IMR-90 (cell line): ENCODE results near the gene SH3BP2. TPM values are rescaled to one million over a fixed set of nuclear protein-coding genes. Genes with fewer than 3 reads are reported as not detected.

Source experiments
- ATAC-seq: fragments of 200-7000 bp; cut with Tn5 transposase; 2 replicates; pipeline ENCODE4 v1.9.1; 2020; ENCODE audit warnings: low read depth, mild to moderate bottlenecking, moderate library complexity
- BruUV-seq: library from RNA; stranded (reverse); fragments of 400-500 nt; replicated peaks from 2 replicates; lab custom pipeline; 2021; lab: Mats Ljungman, UMichigan
- CTCF ChIA-PET: fragments of 300-600 bp; formaldehyde crosslinking; extraction: SDS; loops from one replicate; lab custom pipeline; 2021; ENCODE audit warnings: antibody characterized with exemption; lab: Yijun Ruan, JAX
- POLR2A ChIA-PET: fragments of 300-600 bp; sonication (Branson Sonifier 250); formaldehyde crosslinking; loops from one replicate; lab custom pipeline; 2022; ENCODE audit warnings: antibody characterized with exemption; ENCODE audit not compliant: unreplicated experiment; lab: Charles Lee
- DNase-seq: peaks from one replicate; pipeline ENCODE4 v3.0.0; 2013
- H2AFZ ChIP-seq: replicated peaks from 2 replicates; pipeline ENCODE3; 2013; ENCODE audit warnings: low read length, mild to moderate bottlenecking; ENCODE audit not compliant: poor library complexity
- H2AK5ac ChIP-seq: 2 replicates; pipeline ENCODE4 v1.6.1; 2013; ENCODE audit warnings: low read depth, low read length, inconsistent platforms
- H2AK9ac ChIP-seq: replicated peaks from 2 replicates; pipeline ENCODE3; 2013; ENCODE audit warnings: mild to moderate bottlenecking, low read depth, low read length, moderate library complexity; ENCODE audit not compliant: poor library complexity
- H2BK120ac ChIP-seq: 2 replicates; pipeline ENCODE4 v1.6.1; 2013; ENCODE audit warnings: low read depth, low read length, inconsistent platforms
- H2BK15ac ChIP-seq: 3 replicates; pipeline ENCODE4 v1.6.1; 2013; ENCODE audit warnings: low read depth, low read length, inconsistent platforms
- H2BK20ac ChIP-seq: 2 replicates; pipeline ENCODE4 v1.6.1; 2013; ENCODE audit warnings: low read depth, mild to moderate bottlenecking, inconsistent platforms, low read length, moderate library complexity
- H2BK5ac ChIP-seq: 2 replicates; pipeline ENCODE4 v1.6.1; 2013; ENCODE audit warnings: mild to moderate bottlenecking, low read depth, low read length, inconsistent platforms; ENCODE audit not compliant: poor library complexity, severe bottlenecking
- H3K14ac ChIP-seq: replicated peaks from 2 replicates; pipeline ENCODE4 v1.6.1; 2013; ENCODE audit warnings: low read depth, low read length, inconsistent platforms
- H3K18ac ChIP-seq: 2 replicates; pipeline ENCODE4 v1.6.1; 2013; ENCODE audit warnings: low read depth, low read length, control low read depth
- H3K23ac ChIP-seq: 2 replicates; pipeline ENCODE4 v1.6.1; 2013; ENCODE audit warnings: low read depth, low read length, inconsistent platforms
- H3K27ac ChIP-seq: 2 replicates; pipeline ENCODE4 v1.5.1; 2013; ENCODE audit warnings: mild to moderate bottlenecking, control low read depth, low read length; ENCODE audit not compliant: insufficient read depth
- H3K27me3 ChIP-seq: 2 replicates; pipeline ENCODE4 v1.6.1; 2013; ENCODE audit warnings: low read length; ENCODE audit not compliant: control insufficient read depth, insufficient read depth
- H3K36me3 ChIP-seq: 2 replicates; pipeline ENCODE4 v1.6.1; 2013; ENCODE audit warnings: low read length, mixed read lengths; ENCODE audit not compliant: control insufficient read depth, insufficient read depth
- H3K4ac ChIP-seq: 2 replicates; pipeline ENCODE4 v1.6.1; 2013; ENCODE audit warnings: low read depth, low read length, inconsistent platforms
- H3K4me1 ChIP-seq: 2 replicates; pipeline ENCODE4 v1.6.1; 2013; ENCODE audit warnings: low read length, mixed read lengths; ENCODE audit not compliant: control insufficient read depth, insufficient read depth
- H3K4me2 ChIP-seq: 2 replicates; pipeline ENCODE4 v1.6.1; 2013; ENCODE audit warnings: low read depth, mild to moderate bottlenecking, control low read depth, low read length, moderate library complexity
- H3K4me3 ChIP-seq: 2 replicates; pipeline ENCODE4 v1.5.1; 2013; ENCODE audit warnings: low read depth, mild to moderate bottlenecking, control low read depth, low read length, moderate library complexity; ENCODE audit not compliant: insufficient read depth
- H3K56ac ChIP-seq: 2 replicates; pipeline ENCODE4 v1.6.1; 2013; ENCODE audit warnings: low read length, inconsistent platforms; ENCODE audit not compliant: insufficient read depth; ENCODE audit errors: extremely low read depth
- H3K79me1 ChIP-seq, 2 experiments: 2 replicates each; pipeline ENCODE4 v1.6.1; 2013; ENCODE audit warnings: low read length in 2 of 2, inconsistent platforms in 1 of 2, low read depth in 1 of 2
- H3K9ac ChIP-seq: 2 replicates; pipeline ENCODE4 v1.6.1; 2013; ENCODE audit warnings: low read depth, low read length, control low read depth
- H3K9me1 ChIP-seq: 2 replicates; pipeline ENCODE4 v1.6.1; 2013; ENCODE audit warnings: low read length, inconsistent platforms; ENCODE audit not compliant: insufficient read depth
- H3K9me3 ChIP-seq: 2 replicates; pipeline ENCODE4 v1.6.1; 2013; ENCODE audit warnings: low read length; ENCODE audit not compliant: control insufficient read depth, insufficient read depth
- H4K20me1 ChIP-seq: 2 replicates; pipeline ENCODE4 v1.6.1; 2013; ENCODE audit warnings: low read length, inconsistent platforms; ENCODE audit not compliant: insufficient read depth
- H4K5ac ChIP-seq: 2 replicates; pipeline ENCODE4 v1.6.1; 2013; ENCODE audit warnings: mild to moderate bottlenecking, low read depth, low read length, control low read depth
- H4K8ac ChIP-seq, 2 experiments: 2 replicates each; pipeline ENCODE4 v1.6.1; 2013; ENCODE audit warnings: low read depth in 2 of 2, low read length in 2 of 2, control low read depth in 1 of 2, inconsistent platforms in 1 of 2
- H4K91ac ChIP-seq: 2 replicates; pipeline ENCODE4 v1.6.1; 2013; ENCODE audit warnings: low read depth, low read length, inconsistent platforms; ENCODE audit not compliant: insufficient read depth
- BHLHE40 ChIP-seq: fragments of 150-350 bp; IDR thresholded peaks from 2 replicates; pipeline ENCODE4 v1.6.1; 2016; ENCODE audit warnings: mild to moderate bottlenecking, low read depth, low read length
- CHD1 ChIP-seq: IDR thresholded peaks from 2 replicates; pipeline ENCODE4 v1.6.1; 2012; ENCODE audit warnings: low read depth, low read length, improper control_type of control experiment
- MXI1 ChIP-seq: IDR thresholded peaks from 2 replicates; pipeline ENCODE4 v1.6.1; 2012; ENCODE audit warnings: low read depth, mild to moderate bottlenecking, low read length, moderate library complexity, borderline replicate concordance
- POLR2A ChIP-seq: IDR thresholded peaks from 2 replicates; pipeline ENCODE4 v1.6.1; 2012; ENCODE audit warnings: mild to moderate bottlenecking, low read depth, low read length
- RAD21 ChIP-seq: IDR thresholded peaks from 2 replicates; pipeline ENCODE4 v1.6.1; 2012; ENCODE audit warnings: low read length, improper control_type of control experiment
- RCOR1 ChIP-seq: IDR thresholded peaks from 2 replicates; pipeline ENCODE4 v1.6.1; 2012; ENCODE audit warnings: mild to moderate bottlenecking, low read length, improper control_type of control experiment; ENCODE audit not compliant: insufficient replicate concordance
- RFX5 ChIP-seq: IDR thresholded peaks from 2 replicates; pipeline ENCODE4 v1.8.0; 2012; ENCODE audit warnings: low read depth, mild to moderate bottlenecking, low read length, moderate library complexity
- SMC3 ChIP-seq: fragments of 150-350 bp; IDR thresholded peaks from 2 replicates; pipeline ENCODE4 v1.6.1; 2016; ENCODE audit warnings: low read depth, mild to moderate bottlenecking, antibody characterized with exemption, low read length, moderate library complexity
- WGBS, 2 experiments: methylation state at CpG; one replicate each; pipeline versions ENCODE4 v1.1.5 to v1.1.7; 2013; ENCODE audit warnings: missing lambda C conversion rate in 2 of 2; ENCODE audit not compliant: insufficient read length in 1 of 2; ENCODE audit errors: extremely low coverage in 2 of 2; 5-methylcytosine and 5-hydroxymethylcytosine counted together
- dilution Hi-C: fragments of 300-500 bp; cut with HindIII; formaldehyde crosslinking; loops from one replicate; pipeline ENCODE4 v1.14.3; 2018; ENCODE audit warnings: low sequenced_read_pairs; ENCODE audit not compliant: unreplicated experiment
- in situ Hi-C: fragments of 300-500 bp; cut with MboI; formaldehyde crosslinking; loops from 3 replicates; pipeline ENCODE4 v1.14.3; 2019; ENCODE audit warnings: low sequenced_read_pairs, inconsistent platforms, mixed read lengths
- intact Hi-C: fragments of 100-400 bp; cut with micrococcal nuclease; formaldehyde crosslinking; loops from 2 replicates; pipeline ENCODE4 v1.10.0; 2022
- polyA plus RNA-seq, 3 experiments: library from polyadenylated mRNA; depleted of rRNA; stranded (reverse); fragments of >200 nt; gene quantifications; 2 replicates each; pipeline ENCODE4 v1.2.3, GENCODE V29; 2012; ENCODE audit warnings: low replicate concordance in 1 of 3
- total RNA-seq: library from RNA; depleted of rRNA; stranded (reverse); fragments of >200 nt; gene quantifications from 2 replicates; pipeline ENCODE4 v1.2.3, GENCODE V29; 2012
- TF ChIP-seq, protein P1 (sequence below): fragments of 150-350 bp; IDR thresholded peaks from 2 replicates; pipeline ENCODE4 v1.6.1; 2016; ENCODE audit warnings: low read depth, mild to moderate bottlenecking, low read length, moderate library complexity, borderline replicate concordance
- TF ChIP-seq, protein P2 (sequence below): conservative IDR thresholded peaks from 2 replicates; pipeline ENCODE4 v1.5.1; 2012; ENCODE audit warnings: mild to moderate bottlenecking, low read depth, low read length, improper control_type of control experiment

SH3BP2 gene
- total and polyA plus RNA-seq, 2 of the 4 experiments (the other 2 are of a cell fraction): 9.0 to 37.2 TPM

DNA sequence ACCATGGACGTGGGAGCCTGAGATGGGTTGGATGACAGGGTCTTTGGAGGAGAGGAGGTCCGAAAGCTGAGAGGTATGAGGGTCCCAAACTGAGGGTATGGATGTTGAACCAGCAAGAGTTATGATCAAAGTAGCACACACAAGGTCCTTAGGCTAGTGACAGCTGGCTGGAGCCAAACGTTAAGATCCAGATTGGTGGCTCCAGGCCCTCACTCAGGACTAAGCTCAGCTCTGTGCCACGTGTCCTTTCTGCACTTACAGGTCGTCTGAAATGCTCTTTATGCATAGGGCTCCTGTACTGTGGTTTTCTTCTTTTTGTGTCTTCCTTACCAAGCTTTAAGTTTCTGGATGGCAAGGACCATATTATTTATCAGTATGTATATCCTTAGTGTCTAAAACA, 86.1 kb downstream of the SH3BP2 start:
- WGBS, 2 experiments: 73% methylated on average over 2 of the region's 5 CpGs; no CpG with 5 or more reads in 1 of the 2 experiments
- dilution Hi-C loops: no loop called here
- H4K5ac ChIP-seq: no peak overlapping the region
- no peak overlapping the region for H3K56ac ChIP-seq
- no peak overlapping the region for H3K4me3 ChIP-seq
- POLR2A ChIA-PET: no interaction called here
- H3K79me1 ChIP-seq: peaks cover 51 to 65% of the 10 kb centered on the region in 2 experiments
- peak overlapping the region; percentile 46 for H2BK5ac ChIP-seq
- no peak overlapping the region for H2AFZ ChIP-seq
- no peak overlapping the region for H2BK15ac ChIP-seq
- peak overlapping the region; percentile 46; the same call in 1 of the 2 replicates for H3K14ac ChIP-seq
- H3K4me2 ChIP-seq: no peak overlapping the region
- H3K27ac ChIP-seq: no peak overlapping the region
- ATAC-seq: no peak
- H2AK9ac ChIP-seq: peak overlapping the region; percentile 60
- no peak overlapping the region for H2BK120ac ChIP-seq
- H2AK5ac ChIP-seq: peak overlapping the region; percentile 57; the same call in 1 of the 2 replicates
- H3K9ac ChIP-seq: no peak overlapping the region
- in situ Hi-C loops: no loop called here
- H3K4ac ChIP-seq: 0 out of 2 replicates have a peak overlapping the region, but pooled peaks have one; percentile 6
- 0 out of 4 replicates have a peak overlapping the region, but pooled peaks of 1 of the 2 experiments have one; percentile 18 for H4K8ac ChIP-seq
- BruUV-seq: no TSS peak
- no peaks in the 10 kb centered on the region for H3K9me3 ChIP-seq
- no peak overlapping the region for H4K91ac ChIP-seq
- H3K23ac ChIP-seq: peak overlapping the region; percentile 8
- H3K27me3 ChIP-seq: no peaks in the 10 kb centered on the region
- TF ChIP-seq RFX5 (no peak), RCOR1 (no peak), SMC3 (no peak), MXI1 (no peak), BHLHE40 (no peak), RAD21 (no peak), CHD1 (no peak), POLR2A (no peak)
- TF ChIP-seq, protein P1, sequence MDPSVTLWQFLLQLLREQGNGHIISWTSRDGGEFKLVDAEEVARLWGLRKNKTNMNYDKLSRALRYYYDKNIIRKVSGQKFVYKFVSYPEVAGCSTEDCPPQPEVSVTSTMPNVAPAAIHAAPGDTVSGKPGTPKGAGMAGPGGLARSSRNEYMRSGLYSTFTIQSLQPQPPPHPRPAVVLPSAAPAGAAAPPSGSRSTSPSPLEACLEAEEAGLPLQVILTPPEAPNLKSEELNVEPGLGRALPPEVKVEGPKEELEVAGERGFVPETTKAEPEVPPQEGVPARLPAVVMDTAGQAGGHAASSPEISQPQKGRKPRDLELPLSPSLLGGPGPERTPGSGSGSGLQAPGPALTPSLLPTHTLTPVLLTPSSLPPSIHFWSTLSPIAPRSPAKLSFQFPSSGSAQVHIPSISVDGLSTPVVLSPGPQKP: no peak
- TF ChIP-seq, protein P2, sequence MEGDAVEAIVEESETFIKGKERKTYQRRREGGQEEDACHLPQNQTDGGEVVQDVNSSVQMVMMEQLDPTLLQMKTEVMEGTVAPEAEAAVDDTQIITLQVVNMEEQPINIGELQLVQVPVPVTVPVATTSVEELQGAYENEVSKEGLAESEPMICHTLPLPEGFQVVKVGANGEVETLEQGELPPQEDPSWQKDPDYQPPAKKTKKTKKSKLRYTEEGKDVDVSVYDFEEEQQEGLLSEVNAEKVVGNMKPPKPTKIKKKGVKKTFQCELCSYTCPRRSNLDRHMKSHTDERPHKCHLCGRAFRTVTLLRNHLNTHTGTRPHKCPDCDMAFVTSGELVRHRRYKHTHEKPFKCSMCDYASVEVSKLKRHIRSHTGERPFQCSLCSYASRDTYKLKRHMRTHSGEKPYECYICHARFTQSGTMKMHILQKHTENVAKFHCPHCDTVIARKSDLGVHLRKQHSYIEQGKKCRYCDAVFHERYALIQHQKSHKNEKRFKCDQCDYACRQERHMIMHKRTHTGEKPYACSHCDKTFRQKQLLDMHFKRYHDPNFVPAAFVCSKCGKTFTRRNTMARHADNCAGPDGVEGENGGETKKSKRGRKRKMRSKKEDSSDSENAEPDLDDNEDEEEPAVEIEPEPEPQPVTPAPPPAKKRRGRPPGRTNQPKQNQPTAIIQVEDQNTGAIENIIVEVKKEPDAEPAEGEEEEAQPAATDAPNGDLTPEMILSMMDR: no peak
- H3K18ac ChIP-seq: no peak overlapping the region
- peaks cover 27% of the 10 kb centered on the region for H3K9me1 ChIP-seq
- peaks cover 34% of the 10 kb centered on the region for H4K20me1 ChIP-seq
- intact Hi-C loops: no loop called here
- no peak overlapping the region for H2BK20ac ChIP-seq
- CTCF ChIA-PET: interaction anchor here (0.6 to 0.7 kb wide), 3 partner anchors 11 to 647 kb away, joined by 3 read pairs; no protein-coding TSS in a partner anchor
- DNase-seq: no peak
- peaks cover 12% of the 10 kb centered on the region for H3K36me3 ChIP-seq
- peaks cover 4% of the 10 kb centered on the region for H3K4me1 ChIP-seq
